Esophagus muscularis mucosa (tissue), 4 donors: ENCODE results near the gene AFF3. TPM values are rescaled to one million over a fixed set of nuclear protein-coding genes. Genes with fewer than 3 reads are reported as not detected.
"Not testable (repeated sequence)": the region's sequence is repeated elsewhere in the genome, so short reads cannot be mapped to it uniquely, and the experiment has no call there.

Experiments used
- DNase-seq: peaks from one replicate; pipeline ENCODE4 v3.0.0-alpha.2; 2017; ENCODE audit errors: extremely low spot score
- H3K27ac ChIP-seq, 4 donors: fragments of 200-600 bp; sonication (generic); replicated peaks in 1 of 4; 1 replicate in 3 of 4; 2 replicates in 1 of 4; pipeline ENCODE4 v1.5.1; 2016 to 2019; ENCODE audit warnings: mild to moderate bottlenecking in 1 of 4
- H3K27me3 ChIP-seq, 4 donors: fragments of 200-600 bp; sonication (generic); one replicate each; pipeline versions ENCODE4 v1.5.1 to v1.6.0; 2016 to 2019
- H3K36me3 ChIP-seq, 4 donors: fragments of 200-600 bp; sonication (generic); one replicate each; pipeline ENCODE4 v1.5.1; 2016 to 2019
- H3K4me1 ChIP-seq, 4 donors: fragments of 200-600 bp; sonication (generic); one replicate each; pipeline ENCODE4 v1.5.1; 2016 to 2019
- H3K4me3 ChIP-seq, 4 donors: fragments of 200-600 bp; sonication (generic); 1 replicate in 2 of 4; 2 replicates in 2 of 4; pipeline ENCODE4 v1.5.1; 2016 to 2019; ENCODE audit warnings: mild to moderate bottlenecking in 4 of 4, moderate library complexity in 1 of 4
- H3K9me3 ChIP-seq, 4 donors: fragments of 200-600 bp; sonication (generic); 1 replicate in 3 of 4; 2 replicates in 1 of 4; pipeline ENCODE4 v1.5.1; 2016 to 2019
- EP300 ChIP-seq: sonication (generic); formaldehyde crosslinking; IDR thresholded peaks from one replicate; pipeline ENCODE4 v1.6.1; 2017; ENCODE audit warnings: antibody characterized with exemption
- POLR2A ChIP-seq: fragments of 450-650 bp; IDR thresholded peaks from one replicate; pipeline ENCODE4 v1.6.1; 2017; ENCODE audit warnings: antibody characterized with exemption, moderate library complexity, mild to moderate bottlenecking, low read depth
- POLR2AphosphoS5 ChIP-seq, 2 donors: sonication (generic); formaldehyde crosslinking; IDR thresholded peaks; one replicate each; pipeline ENCODE4 v1.6.1; 2017; ENCODE audit warnings: antibody characterized with exemption in 2 of 2
- WGBS: methylation state at CpG from one replicate; pipeline ENCODE4 v1.1.5; 2018; 5-methylcytosine and 5-hydroxymethylcytosine counted together
- intact Hi-C: fragments of 100-400 bp; cut with DNase I; formaldehyde crosslinking; loops from one replicate; pipeline ENCODE4 v1.15.1; 2023
- total RNA-seq, 4 donors: library from RNA; depleted of rRNA; stranded (reverse); fragments of >200 nt; gene quantifications; one replicate each; pipeline versions ENCODE4 v1.1.0 to v1.2.1, GENCODE V29; 2016
- TF ChIP-seq, protein P1 (sequence below), 3 experiments: fragments of 200-600 bp in 2 of 3; fragments of 450-650 bp in 1 of 3; sonication (generic) in 2 of 3; IDR thresholded peaks; one replicate each; pipeline ENCODE4 v1.5.1; 2017 to 2019; ENCODE audit warnings: antibody characterized with exemption in 3 of 3, mild to moderate bottlenecking in 2 of 3, moderate library complexity in 1 of 3

The AFF3 gene
- total RNA-seq, 4 donors from 2014 or later = 36.4 to 99.5 (median 56.9) TPM

DNA sequence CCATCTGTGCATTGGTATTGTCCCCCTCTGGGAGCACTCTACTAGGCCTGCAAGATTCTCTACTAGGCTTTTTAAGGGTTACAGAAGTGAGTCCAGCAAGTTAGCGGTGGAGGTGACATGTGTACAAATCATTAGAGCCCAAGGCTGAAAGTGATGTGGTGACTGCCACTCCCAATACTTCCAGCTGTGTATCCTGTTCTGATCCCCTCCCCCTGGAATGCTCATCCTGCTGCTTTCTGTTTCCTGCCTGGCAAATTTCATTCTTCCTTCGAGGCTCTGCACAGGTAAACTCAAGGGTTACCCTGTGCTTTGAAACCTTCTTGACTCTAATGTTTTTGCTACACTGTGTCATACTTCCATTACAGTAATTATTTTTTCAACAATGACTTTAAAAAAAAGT lies 394.0 kb downstream of the AFF3 start:
- Histone ChIP-seq H3K4me1 (no peaks in the 10 kb centered on the region), H3K27me3 (no peaks in the 10 kb centered on the region), H3K36me3 (peaks cover 0 to under 1% (median 0%) of the 10 kb centered on the region in 4 donors), H3K27ac (no peak overlapping the region), H3K4me3 (no peak overlapping the region), H3K9me3 (no peaks in the 10 kb centered on the region)
- DNase-seq = no peak
- WGBS = 73% methylated on average over 2 of the region's 2 CpGs
- intact Hi-C loops = no loop called here
- TF ChIP-seq, protein P1, sequence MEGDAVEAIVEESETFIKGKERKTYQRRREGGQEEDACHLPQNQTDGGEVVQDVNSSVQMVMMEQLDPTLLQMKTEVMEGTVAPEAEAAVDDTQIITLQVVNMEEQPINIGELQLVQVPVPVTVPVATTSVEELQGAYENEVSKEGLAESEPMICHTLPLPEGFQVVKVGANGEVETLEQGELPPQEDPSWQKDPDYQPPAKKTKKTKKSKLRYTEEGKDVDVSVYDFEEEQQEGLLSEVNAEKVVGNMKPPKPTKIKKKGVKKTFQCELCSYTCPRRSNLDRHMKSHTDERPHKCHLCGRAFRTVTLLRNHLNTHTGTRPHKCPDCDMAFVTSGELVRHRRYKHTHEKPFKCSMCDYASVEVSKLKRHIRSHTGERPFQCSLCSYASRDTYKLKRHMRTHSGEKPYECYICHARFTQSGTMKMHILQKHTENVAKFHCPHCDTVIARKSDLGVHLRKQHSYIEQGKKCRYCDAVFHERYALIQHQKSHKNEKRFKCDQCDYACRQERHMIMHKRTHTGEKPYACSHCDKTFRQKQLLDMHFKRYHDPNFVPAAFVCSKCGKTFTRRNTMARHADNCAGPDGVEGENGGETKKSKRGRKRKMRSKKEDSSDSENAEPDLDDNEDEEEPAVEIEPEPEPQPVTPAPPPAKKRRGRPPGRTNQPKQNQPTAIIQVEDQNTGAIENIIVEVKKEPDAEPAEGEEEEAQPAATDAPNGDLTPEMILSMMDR (IDR thresholded peaks at IDR 0.05) = no peak

DNA sequence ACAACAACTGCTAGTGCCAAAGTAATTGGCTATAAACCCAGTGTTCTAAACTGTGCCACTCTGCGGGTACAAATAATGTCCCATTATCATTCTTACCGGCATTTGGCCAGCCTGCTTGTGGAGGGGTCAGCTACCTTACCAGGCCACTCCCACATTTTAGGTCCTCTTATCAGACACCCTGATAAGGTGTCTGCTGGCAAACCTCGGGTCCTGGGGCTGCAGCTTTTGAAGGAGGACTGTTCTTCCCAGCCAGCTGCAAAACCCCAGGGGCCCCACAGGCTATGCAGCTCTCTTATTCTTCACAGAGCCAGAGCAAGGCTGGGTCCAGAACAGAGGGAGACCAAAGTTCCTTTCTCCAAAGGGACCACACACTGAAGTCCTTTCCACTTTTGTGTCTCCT lies 394.5 kb downstream of the AFF3 start:
- Histone ChIP-seq H3K9me3 (no peaks in the 10 kb centered on the region), H3K4me3 (no peak overlapping the region), H3K4me1 (no peaks in the 10 kb centered on the region), H3K27ac (no peak overlapping the region), H3K27me3 (no peaks in the 10 kb centered on the region), H3K36me3 (peaks cover 0 to 6% (median 2%) of the 10 kb centered on the region in 4 donors)
- DNase-seq = no peak
- 77% methylated on average over 3 of the region's 3 CpGs for WGBS
- no peak for TF ChIP-seq POLR2AphosphoS5 (IDR thresholded peaks at IDR 0.05)
- TF ChIP-seq EP300 = no peak
- TF ChIP-seq, protein P1 (IDR thresholded peaks at IDR 0.05) = no peak
- no peak for TF ChIP-seq POLR2A
- intact Hi-C loops = no loop called here

DNA sequence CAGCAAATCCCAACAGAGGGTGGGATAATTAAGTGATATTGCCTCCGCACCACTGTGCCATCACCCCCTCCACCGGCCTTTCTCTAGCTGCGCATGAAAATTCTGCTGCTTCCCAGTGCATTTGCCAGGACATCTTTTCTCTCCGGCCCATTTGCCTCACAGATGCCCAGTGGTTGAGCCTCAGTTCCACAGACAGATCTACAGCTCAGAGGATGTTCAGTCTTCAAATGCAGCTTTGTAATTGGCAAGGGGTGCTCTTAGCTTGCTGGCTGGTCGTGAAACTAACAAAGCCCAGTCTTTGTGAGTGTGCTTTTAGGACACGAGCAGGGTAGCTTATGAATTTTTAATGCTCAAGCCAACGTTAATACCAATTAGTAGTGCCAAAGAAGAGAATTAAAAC lies 399.2 kb downstream of the AFF3 start:
- H3K27ac ChIP-seq = no peak overlapping the region
- H3K4me3 ChIP-seq = no peak overlapping the region
- intact Hi-C loops = no loop called here
- DNase-seq = no peak
- peaks cover 0 to 10% (median 2%) of the 10 kb centered on the region in 4 donors for H3K36me3 ChIP-seq
- H3K4me1 ChIP-seq = no peaks in the 10 kb centered on the region
- H3K9me3 ChIP-seq = no peaks in the 10 kb centered on the region
- TF ChIP-seq EP300 (no peak), POLR2AphosphoS5 (IDR thresholded peaks at IDR 0.05) (no peak), POLR2A (no peak)
- TF ChIP-seq, protein P1 (IDR thresholded peaks at IDR 0.05) = no peak
- WGBS = 95% methylated on average over 7 of the region's 7 CpGs
- H3K27me3 ChIP-seq = no peaks in the 10 kb centered on the region

DNA sequence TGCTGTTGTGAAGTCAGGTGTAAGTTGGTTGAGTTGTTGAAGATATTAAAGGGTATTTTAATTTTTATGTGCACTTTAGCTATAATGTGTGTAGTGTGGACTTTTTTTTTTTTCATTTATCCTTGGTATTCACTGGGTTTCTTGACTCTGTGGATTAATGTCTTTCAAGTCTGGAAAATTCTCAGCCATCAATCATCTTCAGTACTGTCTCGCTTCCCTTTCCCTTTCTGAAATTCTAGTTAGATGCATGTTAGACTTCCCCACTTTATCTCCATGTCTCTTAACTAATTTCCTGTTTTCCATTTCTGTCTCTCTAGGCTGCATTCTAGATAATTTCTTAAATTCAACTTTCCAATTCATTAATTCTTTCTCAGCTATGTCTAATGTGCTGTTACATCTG lies 404.9 kb downstream of the AFF3 start:
- Histone ChIP-seq H3K4me1 (no peaks in the 10 kb centered on the region), H3K4me3 (no peak overlapping the region), H3K36me3 (peaks cover 0 to 1% (median 0%) of the 10 kb centered on the region in 4 donors), H3K27ac (no peak overlapping the region), H3K9me3 (no peaks in the 10 kb centered on the region), H3K27me3 (no peaks in the 10 kb centered on the region)
- WGBS = 73% methylated on average over 1 of the region's 1 CpG
- intact Hi-C loops = no loop called here
- no peak for DNase-seq
- no peak for TF ChIP-seq POLR2A
- TF ChIP-seq POLR2AphosphoS5 (IDR thresholded peaks at IDR 0.05) = no peak
- TF ChIP-seq EP300 = no peak
- TF ChIP-seq, protein P1 (IDR thresholded peaks at IDR 0.05) = no peak

DNA sequence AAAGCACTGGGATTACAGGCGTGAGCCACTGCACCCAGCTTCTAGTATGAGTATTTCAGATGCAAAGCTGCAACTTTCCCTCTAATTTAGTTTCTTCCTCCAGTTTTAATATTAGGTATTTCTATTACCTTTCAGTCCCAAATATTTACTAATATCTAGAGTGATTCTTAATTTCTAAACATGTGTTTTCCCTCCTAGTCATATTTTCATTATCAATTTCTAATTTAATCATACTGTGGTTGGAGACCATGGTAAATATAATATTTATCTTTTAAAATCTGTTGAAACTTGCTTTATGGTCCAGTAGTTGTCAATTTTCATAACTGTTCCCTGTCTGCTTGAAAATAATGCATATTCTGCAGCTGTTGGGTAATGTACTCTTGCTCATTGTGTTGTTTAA lies 406.6 kb downstream of the AFF3 start:
- Histone ChIP-seq H3K27me3 (no peaks in the 10 kb centered on the region), H3K4me1 (no peaks in the 10 kb centered on the region), H3K4me3 (no peak overlapping the region), H3K9me3 (no peaks in the 10 kb centered on the region), H3K27ac (no peak overlapping the region), H3K36me3 (no peaks in the 10 kb centered on the region)
- intact Hi-C loops = no loop called here
- WGBS = 89% methylated on average over 1 of the region's 1 CpG
- TF ChIP-seq POLR2AphosphoS5 (IDR thresholded peaks at IDR 0.05) (no peak), EP300 (no peak), POLR2A (no peak)
- TF ChIP-seq, protein P1 (IDR thresholded peaks at IDR 0.05) = no peak
- DNase-seq = no peak

DNA sequence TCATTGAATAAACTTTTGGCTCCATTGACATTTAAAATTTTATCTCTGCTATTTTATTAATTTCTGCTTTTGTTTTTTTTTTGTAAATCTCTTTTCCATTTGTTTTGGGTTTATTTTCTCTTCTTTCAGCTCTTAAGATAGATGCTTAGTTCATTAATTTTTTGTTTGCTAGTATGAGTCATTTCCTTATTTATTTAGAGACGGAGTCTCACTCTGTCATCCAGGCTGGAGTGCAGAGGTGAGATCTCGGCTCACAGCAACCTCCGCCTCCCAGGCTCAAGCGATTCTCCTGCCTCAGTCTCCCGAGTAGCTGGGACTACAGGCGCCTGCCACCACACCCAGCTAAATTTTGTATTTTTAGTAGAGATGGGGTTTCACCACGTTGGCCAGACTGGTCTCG lies 407.1 kb downstream of the AFF3 start:
- H3K4me1 ChIP-seq, H3K9me3 ChIP-seq, H3K27ac ChIP-seq, DNase-seq, H3K36me3 ChIP-seq, intact Hi-C loops, H3K27me3 ChIP-seq, H3K4me3 ChIP-seq: not testable (repeated sequence)
- 77% methylated on average over 8 of the region's 8 CpGs for WGBS
